DND-41 (cell line): ENCODE measurements around the gene FFAR4.

Experiments
- EZH2 ChIP-seq: IDR thresholded peaks from 3 replicates; pipeline ENCODE4 v1.6.1; 2012; ENCODE audit warnings: borderline replicate concordance, low read depth, mild to moderate bottlenecking, moderate library complexity, low read length, inconsistent platforms; ENCODE audit not compliant: severe bottlenecking
- TF ChIP-seq, protein P1 (sequence below): IDR thresholded peaks from 2 replicates; pipeline ENCODE4 v1.5.1; 2012; ENCODE audit warnings: borderline replicate concordance, low read length, moderate library complexity, mild to moderate bottlenecking; ENCODE audit not compliant: poor library complexity, severe bottlenecking; ENCODE audit errors: extremely low read depth

DNA sequence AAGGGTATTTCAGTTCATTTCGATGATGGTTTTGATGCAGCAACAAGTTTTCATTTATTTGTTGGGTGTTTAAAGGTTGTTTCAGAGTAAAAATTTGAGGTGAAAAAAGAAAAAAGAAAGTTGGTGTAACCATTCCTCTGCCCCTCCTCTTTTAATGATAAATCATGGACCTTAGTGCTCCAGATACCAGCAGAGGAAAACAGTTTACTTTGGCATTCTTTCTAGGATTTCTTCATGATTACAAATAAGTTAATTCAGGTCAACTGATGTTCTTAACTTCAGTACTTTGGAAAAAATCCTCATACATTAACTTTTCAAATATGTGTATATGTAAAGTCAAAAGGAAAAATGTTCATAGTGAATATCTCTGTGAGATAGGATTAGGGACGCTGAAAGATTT is 36.6 kb downstream of the FFAR4 start:
- TF ChIP-seq, protein P1, sequence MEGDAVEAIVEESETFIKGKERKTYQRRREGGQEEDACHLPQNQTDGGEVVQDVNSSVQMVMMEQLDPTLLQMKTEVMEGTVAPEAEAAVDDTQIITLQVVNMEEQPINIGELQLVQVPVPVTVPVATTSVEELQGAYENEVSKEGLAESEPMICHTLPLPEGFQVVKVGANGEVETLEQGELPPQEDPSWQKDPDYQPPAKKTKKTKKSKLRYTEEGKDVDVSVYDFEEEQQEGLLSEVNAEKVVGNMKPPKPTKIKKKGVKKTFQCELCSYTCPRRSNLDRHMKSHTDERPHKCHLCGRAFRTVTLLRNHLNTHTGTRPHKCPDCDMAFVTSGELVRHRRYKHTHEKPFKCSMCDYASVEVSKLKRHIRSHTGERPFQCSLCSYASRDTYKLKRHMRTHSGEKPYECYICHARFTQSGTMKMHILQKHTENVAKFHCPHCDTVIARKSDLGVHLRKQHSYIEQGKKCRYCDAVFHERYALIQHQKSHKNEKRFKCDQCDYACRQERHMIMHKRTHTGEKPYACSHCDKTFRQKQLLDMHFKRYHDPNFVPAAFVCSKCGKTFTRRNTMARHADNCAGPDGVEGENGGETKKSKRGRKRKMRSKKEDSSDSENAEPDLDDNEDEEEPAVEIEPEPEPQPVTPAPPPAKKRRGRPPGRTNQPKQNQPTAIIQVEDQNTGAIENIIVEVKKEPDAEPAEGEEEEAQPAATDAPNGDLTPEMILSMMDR = no peak
- TF ChIP-seq EZH2 = no peak
